HepG2 (cell line): Measurements from ENCODE around the gene GNG4. TPM values are rescaled to one million over a fixed set of nuclear protein-coding genes. Genes with fewer than 3 reads are reported as not detected.

Experiments
- HDAC2 ChIP-seq: sonication (generic); formaldehyde crosslinking; IDR thresholded peaks from 2 replicates; pipeline ENCODE4 v1.4.0; 2020; ENCODE audit warnings: missing genetic modification reagents
- JDP2 ChIP-seq: sonication (generic); formaldehyde crosslinking; IDR thresholded peaks from 2 replicates; pipeline ENCODE4 v1.8.1; 2022; ENCODE audit warnings: missing genetic modification reagents, borderline replicate concordance
- NONO ChIP-seq, 2 experiments: fragments of 450-650 bp in 1 of 2; sonication (generic) in 1 of 2; formaldehyde crosslinking in 1 of 2; IDR thresholded peaks in 1 of 2; conservative IDR thresholded peaks in 1 of 2; 2 replicates each; pipeline versions ENCODE4 v1.6.1 to v1.8.0; 2017 to 2022; ENCODE audit warnings: mild to moderate bottlenecking in 1 of 2, missing genetic modification reagents in 1 of 2, moderate library complexity in 1 of 2
- PPARG ChIP-seq: conservative IDR thresholded peaks from 2 replicates; pipeline ENCODE4 v1.6.1; 2016; ENCODE audit warnings: missing biosample characterization, missing genetic modification reagents
- REL ChIP-seq: sonication (generic); formaldehyde crosslinking; conservative IDR thresholded peaks from 2 replicates; pipeline ENCODE4 v1.8.0; 2022; ENCODE audit warnings: mild to moderate bottlenecking, missing genetic modification reagents, moderate library complexity
- TBL1XR1 ChIP-seq: fragments of 150-350 bp; IDR thresholded peaks from 2 replicates; pipeline ENCODE4 v1.6.1; 2014; ENCODE audit warnings: borderline replicate concordance, low read length; ENCODE audit not compliant: partially characterized antibody
- YEATS4 ChIP-seq: sonication (generic); formaldehyde crosslinking; IDR thresholded peaks from 2 replicates; pipeline ENCODE4 v1.4.0; 2020; ENCODE audit warnings: missing genetic modification reagents, borderline replicate concordance
- ZBTB3 ChIP-seq: sonication (generic); formaldehyde crosslinking; IDR thresholded peaks from 2 replicates; pipeline ENCODE4 v1.4.0; 2020; ENCODE audit warnings: low read depth, mild to moderate bottlenecking, moderate library complexity, missing genetic modification reagents, borderline replicate concordance
- ZNF343 ChIP-seq: sonication (generic); formaldehyde crosslinking; IDR thresholded peaks from 2 replicates; pipeline ENCODE4 v1.4.0; 2020; ENCODE audit warnings: mild to moderate bottlenecking, missing genetic modification reagents
- ZNF709 ChIP-seq: sonication (generic); formaldehyde crosslinking; IDR thresholded peaks from 2 replicates; pipeline ENCODE4 v1.5.0; 2020; ENCODE audit warnings: mild to moderate bottlenecking, missing genetic modification reagents
- ZNF777 ChIP-seq: sonication (generic); formaldehyde crosslinking; IDR thresholded peaks from 2 replicates; pipeline ENCODE4 v1.4.0; 2020; ENCODE audit warnings: missing genetic modification reagents
- ZNF816 ChIP-seq: sonication (generic); formaldehyde crosslinking; IDR thresholded peaks from 2 replicates; pipeline ENCODE4 v1.8.0; 2022; ENCODE audit warnings: missing genetic modification reagents, mild to moderate bottlenecking, borderline replicate concordance
- ZZZ3 ChIP-seq: sonication (generic); formaldehyde crosslinking; IDR thresholded peaks from 2 replicates; pipeline ENCODE4 v1.4.0; 2020; ENCODE audit warnings: missing genetic modification reagents, mild to moderate bottlenecking, borderline replicate concordance
- polyA plus RNA-seq, 8 experiments: library from polyadenylated mRNA; depleted of rRNA in 3 of 8; stranded (reverse) in 7 of 8; unstranded in 1 of 8; fragments of >200 nt; fragmentation: Illumina TruSeq in 4 of 8; extraction: Trizol in 4 of 8; gene quantifications; 2 replicates each; pipeline versions ENCODE4 v1.2.1 to v1.2.3, GENCODE V29; 2011 to 2016; ENCODE audit warnings: low read depth in 4 of 8, missing spikeins in 1 of 8, mixed read lengths in 1 of 8; ENCODE audit not compliant: insufficient read depth in 1 of 8
- total RNA-seq, 5 experiments: library from RNA; depleted of rRNA; stranded (reverse); fragments of >200 nt; fragmentation: Illumina TruSeq; extraction: Trizol; gene quantifications; 2 replicates each; pipeline ENCODE4 v1.2.3, GENCODE V29; 2016; ENCODE audit warnings: low read depth in 1 of 5
- TF ChIP-seq, protein P1 (sequence below): sonication (generic); formaldehyde crosslinking; IDR thresholded peaks from 2 replicates; pipeline ENCODE4 v1.5.1; 2020; ENCODE audit warnings: mild to moderate bottlenecking, missing genetic modification reagents, moderate library complexity
- TF ChIP-seq, protein P2 (sequence below): sonication (generic); formaldehyde crosslinking; IDR thresholded peaks from 2 replicates; pipeline ENCODE4 v1.4.0; 2020; ENCODE audit warnings: mild to moderate bottlenecking, missing genetic modification reagents, borderline replicate concordance
- TF ChIP-seq, protein P3 (sequence below): sonication (generic); formaldehyde crosslinking; IDR thresholded peaks from 2 replicates; pipeline ENCODE4 v1.8.1; 2023; ENCODE audit warnings: mild to moderate bottlenecking, inconsistent platforms, moderate library complexity, missing genetic modification reagents, borderline replicate concordance

The GNG4 gene
- total and polyA plus RNA-seq, 2 of the 13 experiments (the other 11 are each of a cell fraction or from before 2014, with no cell fraction given), result 27.1 to 69.5 TPM

DNA sequence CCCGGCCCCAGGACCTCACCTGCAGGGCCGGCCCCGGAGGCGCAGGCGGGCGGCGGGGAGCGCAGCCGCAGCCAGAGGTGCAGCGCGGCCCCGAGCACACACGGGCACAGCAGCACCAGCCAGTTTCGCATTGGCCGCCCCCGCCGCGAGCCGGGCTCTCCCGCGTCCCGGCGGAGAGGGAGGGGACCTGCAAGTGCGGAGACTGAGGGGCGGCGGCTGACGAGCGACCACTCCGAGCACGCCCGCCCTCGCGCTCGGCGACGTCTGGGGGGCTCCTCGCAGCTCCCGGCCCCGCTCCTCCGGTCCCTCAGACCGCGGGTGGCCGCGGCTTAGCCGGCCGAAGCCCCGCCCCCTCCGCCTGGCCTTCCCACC lies 145.5 kb downstream of the GNG4 start, which contains the start of gene B3GALNT2 (continued):
- TF ChIP-seq TBL1XR1 (no peak), ZNF777 (peak; percentile 67; the same call in 1 of the 2 replicates), ZNF709 (peak; percentile 52), ZZZ3 (CRISPR knock-in tag) (peak; percentile 47; the same call in 1 of the 2 replicates), ZNF816 (CRISPR knock-in tag) (0 out of 2 replicates have a peak, but pooled peaks have one; percentile 70), PPARG (CRISPR knock-in tag) (no peak), ZBTB3 (CRISPR knock-in tag) (no peak), ZNF343 (CRISPR knock-in tag) (peak; percentile 26; the same call in 1 of the 2 replicates), HDAC2 (CRISPR knock-in tag) (no peak), REL (peak; percentile 90), NONO (IDR thresholded peaks at IDR 0.05) (no peak), NONO (CRISPR knock-in tag; conservative IDR thresholded peaks at IDR 0.05) (no peak; the same call in 1 of the 2 replicates), JDP2 (CRISPR knock-in tag) (no peak), YEATS4 (peak; percentile 59; the same call in 1 of the 2 replicates)
- TF ChIP-seq, protein P1, sequence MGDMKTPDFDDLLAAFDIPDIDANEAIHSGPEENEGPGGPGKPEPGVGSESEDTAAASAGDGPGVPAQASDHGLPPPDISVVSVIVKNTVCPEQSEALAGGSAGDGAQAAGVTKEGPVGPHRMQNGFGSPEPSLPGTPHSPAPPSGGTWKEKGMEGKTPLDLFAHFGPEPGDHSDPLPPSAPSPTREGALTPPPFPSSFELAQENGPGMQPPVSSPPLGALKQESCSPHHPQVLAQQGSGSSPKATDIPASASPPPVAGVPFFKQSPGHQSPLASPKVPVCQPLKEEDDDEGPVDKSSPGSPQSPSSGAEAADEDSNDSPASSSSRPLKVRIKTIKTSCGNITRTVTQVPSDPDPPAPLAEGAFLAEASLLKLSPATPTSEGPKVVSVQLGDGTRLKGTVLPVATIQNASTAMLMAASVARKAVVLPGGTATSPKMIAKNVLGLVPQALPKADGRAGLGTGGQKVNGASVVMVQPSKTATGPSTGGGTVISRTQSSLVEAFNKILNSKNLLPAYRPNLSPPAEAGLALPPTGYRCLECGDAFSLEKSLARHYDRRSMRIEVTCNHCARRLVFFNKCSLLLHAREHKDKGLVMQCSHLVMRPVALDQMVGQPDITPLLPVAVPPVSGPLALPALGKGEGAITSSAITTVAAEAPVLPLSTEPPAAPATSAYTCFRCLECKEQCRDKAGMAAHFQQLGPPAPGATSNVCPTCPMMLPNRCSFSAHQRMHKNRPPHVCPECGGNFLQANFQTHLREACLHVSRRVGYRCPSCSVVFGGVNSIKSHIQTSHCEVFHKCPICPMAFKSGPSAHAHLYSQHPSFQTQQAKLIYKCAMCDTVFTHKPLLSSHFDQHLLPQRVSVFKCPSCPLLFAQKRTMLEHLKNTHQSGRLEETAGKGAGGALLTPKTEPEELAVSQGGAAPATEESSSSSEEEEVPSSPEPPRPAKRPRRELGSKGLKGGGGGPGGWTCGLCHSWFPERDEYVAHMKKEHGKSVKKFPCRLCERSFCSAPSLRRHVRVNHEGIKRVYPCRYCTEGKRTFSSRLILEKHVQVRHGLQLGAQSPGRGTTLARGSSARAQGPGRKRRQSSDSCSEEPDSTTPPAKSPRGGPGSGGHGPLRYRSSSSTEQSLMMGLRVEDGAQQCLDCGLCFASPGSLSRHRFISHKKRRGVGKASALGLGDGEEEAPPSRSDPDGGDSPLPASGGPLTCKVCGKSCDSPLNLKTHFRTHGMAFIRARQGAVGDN, result no peak; the same call in 1 of the 2 replicates
- TF ChIP-seq, protein P2, sequence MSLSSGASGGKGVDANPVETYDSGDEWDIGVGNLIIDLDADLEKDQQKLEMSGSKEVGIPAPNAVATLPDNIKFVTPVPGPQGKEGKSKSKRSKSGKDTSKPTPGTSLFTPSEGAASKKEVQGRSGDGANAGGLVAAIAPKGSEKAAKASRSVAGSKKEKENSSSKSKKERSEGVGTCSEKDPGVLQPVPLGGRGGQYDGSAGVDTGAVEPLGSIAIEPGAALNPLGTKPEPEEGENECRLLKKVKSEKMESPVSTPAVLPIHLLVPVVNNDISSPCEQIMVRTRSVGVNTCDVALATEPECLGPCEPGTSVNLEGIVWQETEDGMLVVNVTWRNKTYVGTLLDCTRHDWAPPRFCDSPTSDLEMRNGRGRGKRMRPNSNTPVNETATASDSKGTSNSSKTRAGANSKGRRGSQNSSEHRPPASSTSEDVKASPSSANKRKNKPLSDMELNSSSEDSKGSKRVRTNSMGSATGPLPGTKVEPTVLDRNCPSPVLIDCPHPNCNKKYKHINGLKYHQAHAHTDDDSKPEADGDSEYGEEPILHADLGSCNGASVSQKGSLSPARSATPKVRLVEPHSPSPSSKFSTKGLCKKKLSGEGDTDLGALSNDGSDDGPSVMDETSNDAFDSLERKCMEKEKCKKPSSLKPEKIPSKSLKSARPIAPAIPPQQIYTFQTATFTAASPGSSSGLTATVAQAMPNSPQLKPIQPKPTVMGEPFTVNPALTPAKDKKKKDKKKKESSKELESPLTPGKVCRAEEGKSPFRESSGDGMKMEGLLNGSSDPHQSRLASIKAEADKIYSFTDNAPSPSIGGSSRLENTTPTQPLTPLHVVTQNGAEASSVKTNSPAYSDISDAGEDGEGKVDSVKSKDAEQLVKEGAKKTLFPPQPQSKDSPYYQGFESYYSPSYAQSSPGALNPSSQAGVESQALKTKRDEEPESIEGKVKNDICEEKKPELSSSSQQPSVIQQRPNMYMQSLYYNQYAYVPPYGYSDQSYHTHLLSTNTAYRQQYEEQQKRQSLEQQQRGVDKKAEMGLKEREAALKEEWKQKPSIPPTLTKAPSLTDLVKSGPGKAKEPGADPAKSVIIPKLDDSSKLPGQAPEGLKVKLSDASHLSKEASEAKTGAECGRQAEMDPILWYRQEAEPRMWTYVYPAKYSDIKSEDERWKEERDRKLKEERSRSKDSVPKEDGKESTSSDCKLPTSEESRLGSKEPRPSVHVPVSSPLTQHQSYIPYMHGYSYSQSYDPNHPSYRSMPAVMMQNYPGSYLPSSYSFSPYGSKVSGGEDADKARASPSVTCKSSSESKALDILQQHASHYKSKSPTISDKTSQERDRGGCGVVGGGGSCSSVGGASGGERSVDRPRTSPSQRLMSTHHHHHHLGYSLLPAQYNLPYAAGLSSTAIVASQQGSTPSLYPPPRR (CRISPR knock-in tag), result peak; percentile 33; the same call in 1 of the 2 replicates
- TF ChIP-seq, protein P3, sequence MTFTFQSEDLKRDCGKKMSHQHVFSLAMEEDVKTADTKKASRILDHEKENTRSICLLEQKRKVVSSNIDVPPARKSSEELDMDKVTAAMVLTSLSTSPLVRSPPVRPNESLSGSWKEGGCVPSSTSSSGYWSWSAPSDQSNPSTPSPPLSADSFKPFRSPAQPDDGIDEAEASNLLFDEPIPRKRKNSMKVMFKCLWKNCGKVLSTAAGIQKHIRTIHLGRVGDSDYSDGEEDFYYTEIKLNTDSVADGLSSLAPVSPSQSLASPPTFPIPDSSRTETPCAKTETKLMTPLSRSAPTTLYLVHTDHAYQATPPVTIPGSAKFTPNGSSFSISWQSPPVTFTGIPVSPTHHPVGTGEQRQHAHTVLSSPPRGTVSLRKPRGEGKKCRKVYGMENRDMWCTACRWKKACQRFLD (CRISPR knock-in tag), result 0 out of 2 replicates have a peak, but pooled peaks have one; percentile 7
